Measurements from ENCODE around the gene LIPH. TPM values are rescaled to one million over a fixed set of nuclear protein-coding genes. Genes with fewer than 3 reads are reported as not detected.

The LIPH gene
- total RNA-seq, 4 donors from 2014 or later = 0.31 to 1.2 (median 0.58) TPM; not detected in 1

- Histone ChIP-seq H3K27ac (peak within 1 kb of the TSS; percentile 97 to 100 (median 98)), H3K4me1 (peaks cover 0 to 41% (median 12%) of the 10 kb centered on the region in 3 donors), H3K27me3 (no peaks in the 10 kb centered on the region), H3K4me3 (peak within 1 kb of the TSS; percentile 84 to 98), H3K9me3 (no peaks in the 10 kb centered on the region), H3K36me3 (peaks cover 0 to 10% of the 10 kb centered on the region in 2 donors)
- peak; percentile 99 for ATAC-seq
- WGBS, 2 donors (ENCODE audit: low coverage in 1 of 2) = 0% methylated on average over 6 to 9 of the region's 64 CpGs
- TF ChIP-seq EP300 (IDR thresholded peaks at IDR 0.05) (no peak), POLR2AphosphoS5 (IDR thresholded peaks at IDR 0.05) (peak; percentile 95), POLR2A (IDR thresholded peaks at IDR 0.05) (peak; percentile 88 to 89)
- TF ChIP-seq, protein P1, sequence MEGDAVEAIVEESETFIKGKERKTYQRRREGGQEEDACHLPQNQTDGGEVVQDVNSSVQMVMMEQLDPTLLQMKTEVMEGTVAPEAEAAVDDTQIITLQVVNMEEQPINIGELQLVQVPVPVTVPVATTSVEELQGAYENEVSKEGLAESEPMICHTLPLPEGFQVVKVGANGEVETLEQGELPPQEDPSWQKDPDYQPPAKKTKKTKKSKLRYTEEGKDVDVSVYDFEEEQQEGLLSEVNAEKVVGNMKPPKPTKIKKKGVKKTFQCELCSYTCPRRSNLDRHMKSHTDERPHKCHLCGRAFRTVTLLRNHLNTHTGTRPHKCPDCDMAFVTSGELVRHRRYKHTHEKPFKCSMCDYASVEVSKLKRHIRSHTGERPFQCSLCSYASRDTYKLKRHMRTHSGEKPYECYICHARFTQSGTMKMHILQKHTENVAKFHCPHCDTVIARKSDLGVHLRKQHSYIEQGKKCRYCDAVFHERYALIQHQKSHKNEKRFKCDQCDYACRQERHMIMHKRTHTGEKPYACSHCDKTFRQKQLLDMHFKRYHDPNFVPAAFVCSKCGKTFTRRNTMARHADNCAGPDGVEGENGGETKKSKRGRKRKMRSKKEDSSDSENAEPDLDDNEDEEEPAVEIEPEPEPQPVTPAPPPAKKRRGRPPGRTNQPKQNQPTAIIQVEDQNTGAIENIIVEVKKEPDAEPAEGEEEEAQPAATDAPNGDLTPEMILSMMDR (IDR thresholded peaks at IDR 0.05) = peak in 1 of 4 experiments; percentile 14
Observed at GRCh38 chr3:185585859-185586685, 33.7 kb upstream of the LIPH start, which contains the start of gene SENP2. Gene SENP2, plus strand, starts transcription at chr3:185586295. Its CDS starts 119 bp downstream, at chr3:185586414.

- TF ChIP-seq, protein P1 (IDR thresholded peaks at IDR 0.05) = no peak
- TF ChIP-seq POLR2A (IDR thresholded peaks at IDR 0.05) = no peak
- TF ChIP-seq POLR2AphosphoS5 (IDR thresholded peaks at IDR 0.05) = no peak
- no peak for TF ChIP-seq EP300 (IDR thresholded peaks at IDR 0.05)
- no peak for ATAC-seq
- Histone ChIP-seq H3K9me3 (no peaks in the 10 kb centered on the region), H3K27ac (peak overlapping the region; percentile 8 to 100 (median 98)), H3K4me1 (peaks cover 0 to 41% (median 12%) of the 10 kb centered on the region in 3 donors), H3K36me3 (peaks cover 0 to 6% of the 10 kb centered on the region in 2 donors), H3K27me3 (no peaks in the 10 kb centered on the region), H3K4me3 (peak overlapping the region; percentile 84 to 98)
- 15 to 37% methylated on average over 4 to 9 of the region's 9 CpGs for WGBS, 2 donors (ENCODE audit: low coverage in 1 of 2)
Observed at GRCh38 chr3:185585518-185585858, 33.1 kb upstream of the LIPH start.

- H3K9me3 ChIP-seq = no peaks in the 10 kb centered on the region
- no peaks in the 10 kb centered on the region for H3K27me3 ChIP-seq
- peaks cover 0 to 39% (median 12%) of the 10 kb centered on the region in 3 donors for H3K4me1 ChIP-seq
- no peak for TF ChIP-seq POLR2AphosphoS5 (IDR thresholded peaks at IDR 0.05)
- TF ChIP-seq EP300 (IDR thresholded peaks at IDR 0.05) = no peak
- TF ChIP-seq, protein P1 (IDR thresholded peaks at IDR 0.05) = no peak
- no peak for TF ChIP-seq POLR2A (IDR thresholded peaks at IDR 0.05)
- 80% methylated on average over 1 of the region's 4 CpGs; no CpG with 5 or more reads in 1 of the 2 donors for WGBS, 2 donors (ENCODE audit: low coverage in 1 of 2)
- no peak overlapping the region for H3K4me3 ChIP-seq
- no peak for ATAC-seq
- no peaks in the 10 kb centered on the region for H3K36me3 ChIP-seq
- H3K27ac ChIP-seq = no peak overlapping the region
Observed at GRCh38 chr3:185584686-185585085, 32.3 kb upstream of the LIPH start.

DNA sequence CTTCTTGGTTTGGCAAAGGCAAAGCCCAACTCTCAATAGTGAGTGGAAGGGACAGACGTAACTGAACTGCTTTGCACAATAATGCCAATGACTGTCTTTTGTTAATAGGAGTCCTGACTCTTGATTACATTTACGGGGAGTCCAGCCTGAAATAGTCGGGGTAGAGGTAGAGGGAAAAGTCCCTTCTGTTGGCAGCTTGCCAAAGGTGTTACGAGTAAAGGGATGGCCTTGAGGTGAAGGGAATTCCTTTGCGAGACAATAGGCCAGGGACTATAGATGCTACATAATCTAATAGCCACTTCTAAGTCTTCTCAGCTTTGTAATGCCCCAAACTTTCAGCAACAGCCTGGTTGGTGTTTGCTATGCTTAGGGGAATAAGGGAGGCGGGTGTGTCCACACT lies 31.5 kb upstream of the LIPH start:
- H3K27ac ChIP-seq = no peak overlapping the region
- TF ChIP-seq, protein P1 (IDR thresholded peaks at IDR 0.05) = no peak
- no peak for TF ChIP-seq POLR2A (IDR thresholded peaks at IDR 0.05)
- no peak for TF ChIP-seq EP300 (IDR thresholded peaks at IDR 0.05)
- no peak for TF ChIP-seq POLR2AphosphoS5 (IDR thresholded peaks at IDR 0.05)
- H3K4me1 ChIP-seq = peaks cover 0 to 31% (median 12%) of the 10 kb centered on the region in 3 donors
- H3K36me3 ChIP-seq = no peaks in the 10 kb centered on the region
- H3K4me3 ChIP-seq = no peak overlapping the region
- ATAC-seq = no peak
- H3K27me3 ChIP-seq = no peaks in the 10 kb centered on the region
- WGBS, 2 donors (ENCODE audit: low coverage in 1 of 2) = 60 to 69% methylated on average over 5 of the region's 6 CpGs
- no peaks in the 10 kb centered on the region for H3K9me3 ChIP-seq

Data from gastroesophageal sphincter (tissue), 4 donors.